ENCODE measurements around the gene CEP63.

CEP63 gene

DNA sequence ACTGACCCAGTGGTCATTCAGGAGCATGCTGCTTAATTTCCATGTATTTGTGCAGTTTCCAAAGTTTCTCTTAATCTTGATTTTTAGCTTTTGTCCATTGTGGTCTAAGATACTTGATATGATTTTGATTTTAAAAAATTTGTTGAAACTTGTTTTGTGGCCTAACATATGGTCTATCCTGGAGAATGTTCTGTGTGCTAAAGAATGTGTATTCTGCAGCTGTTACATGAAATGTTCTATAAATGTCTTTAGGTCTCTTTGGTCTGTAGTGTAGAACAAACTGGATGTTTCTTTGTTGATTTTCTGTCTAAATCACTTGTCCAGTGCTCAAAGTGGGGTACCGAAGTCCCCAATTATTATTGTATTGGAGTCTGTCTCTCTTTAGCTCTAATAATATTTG is 17.4 kb downstream of the CEP63 start:
- no peaks in the 10 kb centered on the region for H3K9me3 ChIP-seq
- H3K36me3 ChIP-seq (replicated peaks), result no peaks in the 10 kb centered on the region; the same call in 1 of the 2 replicates
- in situ Hi-C loops (cut with MboI; ENCODE audit: low sequenced_read_pairs), result no loop called here

DNA sequence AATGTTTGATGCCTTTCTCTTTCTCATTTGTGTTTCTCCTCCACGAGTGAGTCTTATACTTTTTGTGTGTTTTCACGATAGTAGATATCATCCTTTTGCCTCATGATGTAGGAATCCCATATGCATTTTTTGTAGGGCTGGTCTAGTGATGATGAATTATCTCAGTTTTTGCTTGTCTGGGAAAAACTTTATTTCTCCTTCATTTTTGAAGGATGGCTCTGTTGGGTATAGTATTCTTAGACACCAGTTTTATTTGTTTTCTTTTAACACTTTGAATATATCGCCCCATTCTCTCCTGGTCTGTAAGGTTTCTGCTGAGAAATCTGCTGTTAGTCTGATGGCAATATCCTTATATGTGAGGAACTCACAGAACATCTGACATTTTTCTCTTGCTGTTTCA is 18.3 kb downstream of the CEP63 start:
- no peak overlapping the region for H3K4me3 ChIP-seq
- DNase-seq (ENCODE audit: low spot score in 2 of 2), result no peak
- no peaks in the 10 kb centered on the region for H3K27me3 ChIP-seq (ENCODE audit: low read depth)
- no peaks in the 10 kb centered on the region for H3K9me3 ChIP-seq
- H3K36me3 ChIP-seq (replicated peaks), result no peaks in the 10 kb centered on the region; the same call in 1 of the 2 replicates
- H3K4me1 ChIP-seq, result no peaks in the 10 kb centered on the region
- in situ Hi-C loops (cut with MboI; ENCODE audit: low sequenced_read_pairs), result no loop called here

More for the DNA sequence above, 17.4 kb downstream of the CEP63 start:
- no peak for DNase-seq (ENCODE audit: low spot score in 2 of 2)
- no peak overlapping the region for H3K4me3 ChIP-seq
- H3K4me1 ChIP-seq, result no peaks in the 10 kb centered on the region
- H3K27me3 ChIP-seq (ENCODE audit: low read depth), result no peaks in the 10 kb centered on the region

DNA sequence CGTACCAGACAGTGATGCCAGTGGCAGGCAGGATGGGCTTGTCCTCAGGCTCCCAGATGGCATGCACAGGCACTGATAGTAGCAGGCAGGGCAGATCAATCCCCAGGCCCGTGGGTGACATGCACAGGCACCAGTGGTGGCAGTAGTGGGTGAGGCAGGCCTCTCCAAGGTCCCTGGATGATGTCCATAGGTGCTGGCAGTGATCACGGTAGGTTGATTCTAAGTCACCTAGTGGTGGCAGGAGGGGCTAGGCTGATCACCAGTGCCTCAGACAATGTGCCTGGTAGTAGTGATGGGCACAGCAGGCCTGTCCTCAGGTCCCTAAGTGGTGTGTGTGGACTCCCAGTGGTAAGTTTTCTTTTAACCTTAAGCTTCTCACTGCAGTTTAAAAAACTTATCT is 19.6 kb downstream of the CEP63 start:
- Histone ChIP-seq H3K36me3 (replicated peaks) (no peaks in the 10 kb centered on the region; the same call in 1 of the 2 replicates), H3K27me3 (ENCODE audit: low read depth) (no peaks in the 10 kb centered on the region), H3K9me3 (no peaks in the 10 kb centered on the region), H3K4me3 (no peak overlapping the region), H3K4me1 (no peaks in the 10 kb centered on the region)
- DNase-seq (ENCODE audit: low spot score in 2 of 2), result no peak
- in situ Hi-C loops (cut with MboI; ENCODE audit: low sequenced_read_pairs), result no loop called here

DNA sequence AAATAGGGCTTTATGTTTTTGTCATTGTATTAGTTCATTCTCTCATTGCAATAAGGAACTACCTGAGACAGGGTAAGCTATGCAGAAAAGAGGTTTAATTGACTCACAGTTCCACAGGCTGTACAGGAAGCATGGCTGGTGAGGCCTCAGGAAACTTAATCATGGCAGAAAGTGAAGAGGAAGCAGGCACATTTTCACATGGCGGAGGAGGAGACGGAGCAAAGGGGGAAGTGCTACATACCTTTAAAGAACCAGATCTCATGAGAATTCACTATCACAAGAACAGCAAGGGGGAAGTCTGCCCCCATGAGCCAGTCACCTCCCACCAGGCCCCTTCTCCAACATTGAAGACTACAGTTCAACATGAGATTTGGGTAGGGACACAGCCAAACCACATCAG is 25.6 kb downstream of the CEP63 start:
- H3K27me3 ChIP-seq (ENCODE audit: low read depth), result no peaks in the 10 kb centered on the region
- DNase-seq (ENCODE audit: low spot score in 2 of 2), result no peak
- peaks cover 3% of the 10 kb centered on the region; the same call in 1 of the 2 replicates for H3K36me3 ChIP-seq (replicated peaks)
- H3K4me3 ChIP-seq, result no peak overlapping the region
- no peaks in the 10 kb centered on the region for H3K4me1 ChIP-seq
- in situ Hi-C loops (cut with MboI; ENCODE audit: low sequenced_read_pairs), result no loop called here
- no peaks in the 10 kb centered on the region for H3K9me3 ChIP-seq

DNA sequence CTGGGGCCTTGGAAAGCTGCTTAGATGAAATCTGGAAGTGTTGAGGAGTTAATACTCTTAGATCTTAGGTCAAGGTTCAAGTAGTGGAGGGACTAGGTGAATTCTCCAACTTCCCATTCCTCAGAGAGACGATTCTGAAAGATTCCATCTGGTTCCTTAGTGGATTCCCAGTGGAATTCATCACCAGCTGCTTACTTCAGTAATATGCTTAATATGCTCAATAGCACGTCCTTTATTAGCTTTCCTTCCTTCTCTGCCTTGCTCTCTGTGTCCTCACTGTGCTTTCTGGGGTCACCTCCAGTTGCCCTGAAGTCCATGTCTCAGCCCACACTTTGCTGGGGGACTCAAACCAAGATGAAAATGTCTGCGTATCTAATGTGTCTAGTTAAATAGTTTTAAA is 31.0 kb downstream of the CEP63 start:
- Histone ChIP-seq H3K4me3 (no peak overlapping the region), H3K9me3 (no peaks in the 10 kb centered on the region), H3K4me1 (no peaks in the 10 kb centered on the region), H3K27me3 (ENCODE audit: low read depth) (no peaks in the 10 kb centered on the region), H3K36me3 (replicated peaks) (peaks cover 3% of the 10 kb centered on the region; the same call in 1 of the 2 replicates)
- DNase-seq (ENCODE audit: low spot score in 2 of 2), result no peak
- in situ Hi-C loops (cut with MboI; ENCODE audit: low sequenced_read_pairs), result no loop called here

DNA sequence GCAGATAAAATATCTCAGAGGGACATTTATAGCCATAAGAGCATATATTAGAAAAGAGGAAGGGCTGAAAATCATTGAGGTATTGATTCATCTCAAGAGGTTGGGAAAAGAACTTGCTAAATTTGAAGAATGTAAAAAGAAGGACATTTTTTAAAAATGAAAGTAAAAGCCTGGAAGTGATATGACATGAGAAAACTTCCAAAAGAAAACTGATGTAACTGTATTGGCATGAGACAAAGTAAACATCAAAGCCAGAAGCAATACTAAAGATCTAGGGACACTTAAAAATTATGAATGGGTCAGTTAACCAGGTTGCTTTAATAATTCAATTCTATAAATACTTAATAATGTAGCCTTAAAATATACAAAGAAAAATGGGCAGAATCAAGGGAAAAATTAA is 31.9 kb downstream of the CEP63 start:
- no peak for DNase-seq (ENCODE audit: low spot score in 2 of 2)
- Histone ChIP-seq H3K36me3 (replicated peaks) (peaks cover 3% of the 10 kb centered on the region; the same call in 1 of the 2 replicates), H3K27me3 (ENCODE audit: low read depth) (no peaks in the 10 kb centered on the region), H3K4me3 (no peak overlapping the region), H3K9me3 (peaks cover 3% of the 10 kb centered on the region), H3K4me1 (no peaks in the 10 kb centered on the region)
- in situ Hi-C loops (cut with MboI; ENCODE audit: low sequenced_read_pairs), result no loop called here

DNA sequence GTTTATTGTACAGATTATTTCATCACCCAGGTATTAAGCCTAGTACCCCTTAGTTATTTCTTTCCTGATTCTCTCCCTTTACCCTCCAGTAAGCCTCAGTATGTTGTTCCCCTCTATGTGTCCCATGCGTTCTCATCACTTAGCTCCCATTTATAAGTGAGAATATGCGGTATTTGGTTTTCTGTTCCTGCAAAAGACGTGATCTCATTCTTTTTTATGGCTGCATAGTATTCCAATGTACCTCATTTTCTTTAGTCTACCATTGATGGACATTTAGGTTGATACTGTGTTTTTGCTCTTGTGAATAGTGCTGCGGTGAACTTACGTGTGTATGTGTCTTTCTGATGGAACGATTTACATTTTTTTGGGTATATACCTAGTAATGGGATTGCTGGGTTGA is 36.7 kb downstream of the CEP63 start:
- H3K4me1 ChIP-seq, result no peaks in the 10 kb centered on the region
- DNase-seq (ENCODE audit: low spot score in 2 of 2), result no peak
- H3K36me3 ChIP-seq (replicated peaks), result no peaks in the 10 kb centered on the region
- in situ Hi-C loops (cut with MboI; ENCODE audit: low sequenced_read_pairs), result no loop called here
- H3K4me3 ChIP-seq, result no peak overlapping the region
- peaks cover 10% of the 10 kb centered on the region for H3K9me3 ChIP-seq
- no peaks in the 10 kb centered on the region for H3K27me3 ChIP-seq (ENCODE audit: low read depth)

DNA sequence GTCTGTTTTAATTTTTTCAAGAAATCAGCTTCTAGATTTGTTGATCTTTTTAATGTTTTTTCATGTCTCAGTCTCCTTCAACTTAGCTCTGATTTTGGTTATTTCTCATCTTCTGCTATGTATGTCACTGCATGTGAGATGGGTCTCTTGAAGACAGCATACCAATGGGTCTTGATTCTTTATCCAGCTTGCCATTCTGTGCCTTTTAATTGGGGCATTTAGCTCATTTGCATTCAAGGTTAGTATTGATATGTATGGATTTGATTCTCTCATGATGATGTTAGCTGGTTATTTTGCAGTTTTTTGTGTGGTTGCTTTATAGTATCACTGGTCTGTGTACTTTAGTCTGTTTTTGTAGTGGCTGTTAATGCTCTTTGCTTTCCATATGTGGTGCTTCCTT is 39.4 kb downstream of the CEP63 start:
- in situ Hi-C loops (cut with MboI; ENCODE audit: low sequenced_read_pairs), result no loop called here
- peaks cover 10% of the 10 kb centered on the region for H3K9me3 ChIP-seq

DNA sequence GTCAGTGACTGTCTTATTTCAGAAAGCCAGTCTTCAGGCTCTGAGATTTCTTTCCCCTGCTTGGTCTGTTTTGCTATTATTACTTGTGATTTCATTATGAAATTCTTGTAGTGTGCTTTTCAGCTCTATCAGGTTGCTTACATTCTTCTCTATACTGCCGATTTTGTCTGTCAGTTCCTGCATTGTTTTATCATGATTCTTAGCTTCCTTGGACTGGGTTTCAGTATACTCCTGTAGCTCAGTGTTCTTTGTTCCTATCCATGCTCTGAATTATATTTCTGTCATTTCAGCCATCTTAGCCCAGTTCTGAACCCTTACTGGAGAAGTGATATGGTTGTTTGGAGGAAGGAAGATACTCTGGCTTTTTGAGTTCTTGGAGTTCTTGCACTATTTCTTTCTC is 40.5 kb downstream of the CEP63 start:
- peaks cover 10% of the 10 kb centered on the region for H3K9me3 ChIP-seq
- H3K4me1 ChIP-seq, result no peaks in the 10 kb centered on the region
- no peak overlapping the region for H3K4me3 ChIP-seq
- no peaks in the 10 kb centered on the region for H3K27me3 ChIP-seq (ENCODE audit: low read depth)
- H3K36me3 ChIP-seq (replicated peaks), result no peaks in the 10 kb centered on the region
- no peak for DNase-seq (ENCODE audit: low spot score in 2 of 2)
- in situ Hi-C loops (cut with MboI; ENCODE audit: low sequenced_read_pairs), result no loop called here

More for the DNA sequence above, 39.4 kb downstream of the CEP63 start:
- DNase-seq (ENCODE audit: low spot score in 2 of 2), result no peak
- H3K4me1 ChIP-seq, result no peaks in the 10 kb centered on the region
- H3K36me3 ChIP-seq (replicated peaks), result no peaks in the 10 kb centered on the region
- no peaks in the 10 kb centered on the region for H3K27me3 ChIP-seq (ENCODE audit: low read depth)
- H3K4me3 ChIP-seq, result no peak overlapping the region

DNA sequence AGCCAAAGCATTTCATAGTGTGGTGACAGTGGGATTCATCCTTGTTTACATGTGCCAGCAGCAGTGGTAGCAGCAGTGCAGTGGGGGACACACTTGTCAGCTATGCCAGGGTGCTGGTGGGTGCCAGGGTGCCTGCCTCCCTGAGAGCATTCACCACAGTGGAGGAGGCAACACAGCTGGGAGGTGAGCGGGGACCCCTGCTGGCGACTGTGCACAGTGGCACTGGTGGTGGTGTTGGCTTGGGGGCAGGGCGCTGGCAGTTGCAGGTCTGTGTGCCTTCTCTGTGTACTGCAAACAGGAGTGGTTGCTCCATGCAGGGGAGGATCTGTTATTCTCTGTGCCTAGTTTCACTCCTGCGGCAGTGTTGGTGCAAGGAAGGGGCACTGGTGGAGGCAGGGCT is 41.2 kb downstream of the CEP63 start:
- H3K36me3 ChIP-seq (replicated peaks), result no peaks in the 10 kb centered on the region
- in situ Hi-C loops (cut with MboI; ENCODE audit: low sequenced_read_pairs), result no loop called here
- no peak overlapping the region for H3K4me3 ChIP-seq
- peak in 1 of 2 experiments; percentile 50 for DNase-seq (ENCODE audit: low spot score in 2 of 2)
- no peaks in the 10 kb centered on the region for H3K27me3 ChIP-seq (ENCODE audit: low read depth)
- H3K9me3 ChIP-seq, result peaks cover 10% of the 10 kb centered on the region
- H3K4me1 ChIP-seq, result no peaks in the 10 kb centered on the region; the same call in 1 of the 2 replicates

DNA sequence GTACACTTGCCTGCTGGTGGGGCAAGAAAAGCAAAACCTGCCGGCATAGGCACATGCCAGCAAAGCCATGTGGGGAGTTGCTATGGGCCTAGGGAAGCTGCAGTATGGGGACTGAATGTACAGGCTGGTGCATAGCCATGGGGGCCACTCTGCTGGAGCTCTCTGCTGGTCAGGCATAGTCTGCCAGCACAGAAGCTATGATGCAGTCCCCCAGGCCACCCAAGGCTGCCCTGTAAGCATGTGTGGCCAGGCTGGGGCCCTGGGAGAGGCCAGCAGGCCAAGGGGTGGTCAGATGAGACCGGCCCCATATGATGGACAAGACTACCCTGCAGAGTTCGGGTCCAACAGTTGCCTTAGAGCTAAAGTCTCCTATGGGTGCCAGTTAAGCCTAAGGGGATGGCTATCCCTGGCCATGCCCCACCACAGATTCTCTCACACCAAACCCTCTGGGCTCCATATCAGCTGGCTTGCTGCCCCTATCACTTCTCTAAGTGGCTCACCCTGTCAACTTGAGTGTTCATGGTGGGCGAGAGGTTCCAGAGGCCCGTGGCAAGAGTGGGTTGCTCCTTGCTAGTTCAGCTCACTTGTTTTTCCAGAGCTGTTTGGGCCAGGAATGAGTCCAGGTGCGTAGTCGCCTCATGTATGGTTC is 41.8 kb downstream of the CEP63 start:
- Histone ChIP-seq H3K4me3 (no peak overlapping the region), H3K4me1 (no peaks in the 10 kb centered on the region; the same call in 1 of the 2 replicates), H3K9me3 (peaks cover 8% of the 10 kb centered on the region), H3K36me3 (replicated peaks) (no peaks in the 10 kb centered on the region), H3K27me3 (ENCODE audit: low read depth) (no peaks in the 10 kb centered on the region)
- in situ Hi-C loops (cut with MboI; ENCODE audit: low sequenced_read_pairs), result no loop called here
- no peak for DNase-seq (ENCODE audit: low spot score in 2 of 2)

DNA sequence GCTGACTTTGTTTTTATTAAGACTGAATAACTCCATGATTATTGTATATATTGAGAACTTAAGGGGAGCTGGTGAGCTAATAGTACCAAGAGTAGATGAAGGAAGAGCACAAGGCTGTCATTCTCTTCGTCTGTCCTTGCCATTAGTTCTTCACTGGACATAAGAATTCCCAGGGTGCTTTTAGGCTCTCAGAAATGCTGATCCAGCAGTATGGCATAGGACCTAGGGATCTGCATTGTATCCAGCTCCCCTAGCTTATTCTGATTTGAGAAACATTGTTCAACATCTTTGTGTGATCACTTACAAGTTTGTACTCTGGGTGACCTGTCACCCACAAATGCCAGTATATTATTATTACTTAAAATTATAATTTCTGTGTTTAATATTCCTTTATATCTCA is 47.6 kb downstream of the CEP63 start:
- no peak for DNase-seq (ENCODE audit: low spot score in 2 of 2)
- H3K4me3 ChIP-seq, result no peak overlapping the region
- H3K9me3 ChIP-seq, result no peaks in the 10 kb centered on the region
- no peaks in the 10 kb centered on the region; the same call in 1 of the 2 replicates for H3K4me1 ChIP-seq
- in situ Hi-C loops (cut with MboI; ENCODE audit: low sequenced_read_pairs), result no loop called here
- peaks cover 2% of the 10 kb centered on the region; the same call in 1 of the 2 replicates for H3K36me3 ChIP-seq (replicated peaks)
- H3K27me3 ChIP-seq (ENCODE audit: low read depth), result no peaks in the 10 kb centered on the region

DNA sequence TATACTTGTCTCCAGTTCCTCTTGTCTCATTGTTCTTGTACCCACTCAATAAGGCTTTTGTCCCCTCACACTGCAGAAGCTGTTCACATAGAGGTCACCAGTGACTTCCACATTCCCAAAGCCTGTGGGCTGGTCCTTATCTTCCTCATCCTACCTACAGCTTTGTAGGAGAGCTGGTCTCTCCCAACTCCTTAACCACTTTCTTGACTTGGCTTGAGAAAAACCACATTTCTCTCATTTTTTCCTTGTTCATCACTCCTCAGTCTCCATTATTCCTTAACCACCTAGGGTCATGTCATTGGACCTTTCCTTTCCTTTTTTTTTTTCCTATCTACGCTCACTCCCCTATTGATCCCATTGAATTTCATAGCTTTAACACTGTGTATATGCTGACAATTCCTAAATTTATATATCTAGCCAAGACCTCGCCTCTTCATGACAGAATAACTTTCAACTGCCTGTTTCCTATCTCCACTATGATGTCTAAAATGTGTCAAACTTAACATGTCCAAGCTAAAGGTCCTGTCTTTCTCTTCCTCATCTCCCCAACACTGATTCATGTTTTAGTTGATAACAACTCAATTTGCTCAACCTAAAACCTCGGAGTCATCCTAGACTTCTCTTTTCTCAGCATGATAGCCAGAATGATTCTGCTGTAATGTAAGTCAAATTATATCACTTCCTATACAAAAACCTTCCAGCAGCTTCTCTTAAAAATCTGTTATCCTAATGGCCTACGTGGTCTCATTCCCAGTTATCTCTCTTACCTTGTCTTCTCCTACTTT is 49.5 kb downstream of the CEP63 start:
- Histone ChIP-seq H3K36me3 (replicated peaks) (peaks cover 2% of the 10 kb centered on the region; the same call in 1 of the 2 replicates), H3K9me3 (no peaks in the 10 kb centered on the region), H3K4me1 (no peaks in the 10 kb centered on the region; the same call in 1 of the 2 replicates), H3K4me3 (no peak overlapping the region), H3K27me3 (ENCODE audit: low read depth) (no peaks in the 10 kb centered on the region)
- in situ Hi-C loops (cut with MboI; ENCODE audit: low sequenced_read_pairs), result no loop called here
- no peak for DNase-seq (ENCODE audit: low spot score in 2 of 2)

DNA sequence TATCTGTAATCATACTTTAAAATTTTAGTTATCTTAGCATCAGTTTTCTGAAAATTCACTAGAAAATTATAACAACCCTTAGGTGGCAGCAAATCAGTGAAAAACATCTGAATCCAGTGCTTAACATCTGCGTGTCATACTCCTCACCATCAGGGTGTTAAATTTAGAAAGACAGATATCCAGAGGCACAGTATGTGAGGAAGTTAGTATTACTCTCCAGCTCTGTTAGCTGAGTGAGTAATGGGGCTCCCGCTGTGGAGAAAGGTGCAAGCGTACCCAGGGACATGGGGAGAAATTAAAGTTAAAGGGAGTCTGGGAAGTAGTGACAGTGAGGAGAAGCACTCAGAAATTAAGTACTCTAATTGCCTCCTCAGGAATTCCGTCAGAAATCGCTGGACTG is 50.9 kb downstream of the CEP63 start:
- Histone ChIP-seq H3K4me3 (no peak overlapping the region), H3K36me3 (replicated peaks) (peaks cover 2% of the 10 kb centered on the region; the same call in 1 of the 2 replicates), H3K27me3 (ENCODE audit: low read depth) (no peaks in the 10 kb centered on the region), H3K9me3 (no peaks in the 10 kb centered on the region), H3K4me1 (no peaks in the 10 kb centered on the region; the same call in 1 of the 2 replicates)
- no peak for DNase-seq (ENCODE audit: low spot score in 2 of 2)
- in situ Hi-C loops (cut with MboI; ENCODE audit: low sequenced_read_pairs), result no loop called here

All from HAP-1 (cell line).